ENCODE measurements around the gene SPPL2B. TPM values are rescaled to one million over a fixed set of nuclear protein-coding genes. Genes with fewer than 3 reads are reported as not detected.
A peak's percentile ranks its signal among the peaks of the same experiment; 100 is the strongest.

Gene SPPL2B
- total RNA-seq, 1 experiment from 2014 or later = 73.7 TPM

DNA sequence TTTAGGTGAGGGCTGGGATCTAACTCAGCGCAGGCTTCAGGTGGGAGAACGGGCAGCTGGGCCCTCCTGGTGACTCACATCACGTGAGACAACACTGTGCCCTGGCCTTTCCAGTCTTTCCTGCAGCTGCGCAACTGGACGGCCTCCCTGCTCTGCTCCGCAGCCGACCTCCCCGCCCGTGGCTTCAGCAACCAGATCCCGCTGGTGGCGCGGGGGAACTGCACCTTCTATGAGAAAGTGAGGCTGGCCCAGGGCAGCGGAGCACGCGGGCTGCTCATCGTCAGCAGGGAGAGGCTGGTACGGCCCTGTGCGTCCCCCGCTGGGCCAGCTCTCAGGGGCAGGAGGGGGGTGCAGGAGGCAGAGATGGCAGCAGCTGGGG is 8.8 kb downstream of the SPPL2B start:
- no peak overlapping the region for H3K9ac ChIP-seq (ENCODE audit: extremely low read depth, insufficient read length, low read length)
- H3K9me3 ChIP-seq (ENCODE audit: control insufficient read depth, low read depth, low read length) = no peaks in the 10 kb centered on the region
- TF ChIP-seq, protein P1, sequence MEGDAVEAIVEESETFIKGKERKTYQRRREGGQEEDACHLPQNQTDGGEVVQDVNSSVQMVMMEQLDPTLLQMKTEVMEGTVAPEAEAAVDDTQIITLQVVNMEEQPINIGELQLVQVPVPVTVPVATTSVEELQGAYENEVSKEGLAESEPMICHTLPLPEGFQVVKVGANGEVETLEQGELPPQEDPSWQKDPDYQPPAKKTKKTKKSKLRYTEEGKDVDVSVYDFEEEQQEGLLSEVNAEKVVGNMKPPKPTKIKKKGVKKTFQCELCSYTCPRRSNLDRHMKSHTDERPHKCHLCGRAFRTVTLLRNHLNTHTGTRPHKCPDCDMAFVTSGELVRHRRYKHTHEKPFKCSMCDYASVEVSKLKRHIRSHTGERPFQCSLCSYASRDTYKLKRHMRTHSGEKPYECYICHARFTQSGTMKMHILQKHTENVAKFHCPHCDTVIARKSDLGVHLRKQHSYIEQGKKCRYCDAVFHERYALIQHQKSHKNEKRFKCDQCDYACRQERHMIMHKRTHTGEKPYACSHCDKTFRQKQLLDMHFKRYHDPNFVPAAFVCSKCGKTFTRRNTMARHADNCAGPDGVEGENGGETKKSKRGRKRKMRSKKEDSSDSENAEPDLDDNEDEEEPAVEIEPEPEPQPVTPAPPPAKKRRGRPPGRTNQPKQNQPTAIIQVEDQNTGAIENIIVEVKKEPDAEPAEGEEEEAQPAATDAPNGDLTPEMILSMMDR (conservative IDR thresholded peaks at IDR 0.05) = peak; percentile 54
- H4K20me1 ChIP-seq (ENCODE audit: control insufficient read depth, insufficient read depth, insufficient read length) = no peaks in the 10 kb centered on the region
- no peak overlapping the region for H2BK20ac ChIP-seq (ENCODE audit: low read depth, low read length, poor library complexity, severe bottlenecking)
- H3K18ac ChIP-seq (ENCODE audit: insufficient read length, low read depth, low read length) = no peak overlapping the region
- H3K27me3 ChIP-seq (ENCODE audit: insufficient read depth, low read length) = no peaks in the 10 kb centered on the region
- no CpG with 5 or more reads among the region's 19 CpGs for WGBS (ENCODE audit: extremely low coverage, insufficient read length, low lambda C conversion rate)
- no peak overlapping the region for H3K4ac ChIP-seq (ENCODE audit: low read depth, low read length)
- H3K79me1 ChIP-seq (ENCODE audit: insufficient read depth, low read depth, low read length, poor library complexity, severe bottlenecking) = peaks cover 2% of the 10 kb centered on the region
- no peaks in the 10 kb centered on the region for H3K4me1 ChIP-seq (ENCODE audit: insufficient read depth, low read length)
- H3K4me2 ChIP-seq (ENCODE audit: insufficient read depth, insufficient read length, low read length) = no peak overlapping the region
- no peak overlapping the region for H3K14ac ChIP-seq (ENCODE audit: insufficient read depth, low read length)
- no peak overlapping the region for H3K4me3 Mint-ChIP-seq
- no peak overlapping the region for H3T11ph ChIP-seq (ENCODE audit: low read length)
- DNase-seq = peak; percentile 79
- H3K23me2 ChIP-seq (ENCODE audit: insufficient read length, low read depth, low read length, poor library complexity, severe bottlenecking) = no peaks in the 10 kb centered on the region
- H2BK5ac ChIP-seq (ENCODE audit: insufficient read length, low read length) = no peak overlapping the region
- no peak overlapping the region for H3K23ac ChIP-seq (ENCODE audit: insufficient read length, low read depth, low read length)
- peaks cover 3 to 6% of the 10 kb centered on the region in 2 experiments; a peak in 4 of 5 replicates for H3K9me3 Mint-ChIP-seq
- no peak overlapping the region for H2AK5ac ChIP-seq (ENCODE audit: insufficient read length, low read length)
- H3K36me3 Mint-ChIP-seq (ENCODE audit: insufficient read depth in 1 of 3, low read depth in 3 of 3) = peaks cover 5 to 26% (median 13%) of the 10 kb centered on the region in 3 experiments; a peak in 6 of 7 replicates
- no peak overlapping the region for H3K56ac ChIP-seq (ENCODE audit: insufficient read length, low read depth, low read length)
- no peak overlapping the region for H2AFZ ChIP-seq (ENCODE audit: low read length)
- H2BK120ac ChIP-seq (ENCODE audit: low read depth, low read length, poor library complexity, severe bottlenecking) = no peak overlapping the region
- no peak overlapping the region for H4K91ac ChIP-seq (ENCODE audit: insufficient read length, low read depth, low read length)
- peak overlapping the region in 1 of 3 experiments; percentile 48; a peak in 2 of 7 replicates for H3K27ac Mint-ChIP-seq
- H4K8ac ChIP-seq (replicated peaks; ENCODE audit: insufficient read length, low read depth, low read length) = no peak overlapping the region
- H4K5ac ChIP-seq (ENCODE audit: insufficient read length, low read depth, low read length) = no peak overlapping the region
- H2BK12ac ChIP-seq (ENCODE audit: insufficient read length, low read depth, low read length) = no peak overlapping the region
- no peak overlapping the region for H2BK15ac ChIP-seq (ENCODE audit: low read depth, low read length)
- no peak overlapping the region for H3K27ac ChIP-seq (ENCODE audit: insufficient read length, low read depth, low read length)
- H3K4me1 Mint-ChIP-seq = peaks cover 0 to 15% of the 10 kb centered on the region in 2 experiments; a peak in 2 of 4 replicates
- peaks cover 3% of the 10 kb centered on the region; the same call in 1 of the 2 replicates for H3K79me2 ChIP-seq (ENCODE audit: insufficient read depth, low read length)
- H3K27me3 Mint-ChIP-seq (ENCODE audit: low read depth) = no peaks in the 10 kb centered on the region

Measured in H9 (cell line).